DMS114 treated with DMSO at 0.1 percent for 48 hours (cell line): ENCODE measurements around the gene COL16A1.
A peak's percentile ranks its signal among the peaks of the same experiment; 100 is the strongest.

Source experiments
- DNase-seq: peaks from one replicate; lab custom pipeline; 2025; ENCODE audit not compliant: unreplicated experiment; lab: John Stamatoyannopoulos, UW

Gene COL16A1

GRCh38 chr1:31703431-31704270 lies at the start of gene COL16A1:
COL16A1 (minus strand) TSS chr1:31704017; CDS start chr1:31702193, 1,824 bp downstream.
- no peak for DNase-seq

GRCh38 chr1:31752952-31753475 lies 49.2 kb upstream of the COL16A1 start:
- DNase-seq = no peak

GRCh38 chr1:31752258-31752657 lies 48.4 kb upstream of the COL16A1 start:
- DNase-seq = no peak

- no peak for DNase-seq
These were observed 48.0 kb upstream of the COL16A1 start for GRCh38 chr1:31751822-31752241.

- no peak for DNase-seq
These were observed 47.2 kb upstream of the COL16A1 start for GRCh38 chr1:31750858-31751510.

GRCh38 chr1:31749785-31750735 lies 46.2 kb upstream of the COL16A1 start:
- no peak for DNase-seq

GRCh38 chr1:31748365-31748764 lies 44.5 kb upstream of the COL16A1 start:
- no peak for DNase-seq

GRCh38 chr1:31747304-31747703 lies 43.5 kb upstream of the COL16A1 start:
- DNase-seq = no peak

- no peak for DNase-seq
These were observed 42.9 kb upstream of the COL16A1 start for GRCh38 chr1:31746687-31747086.

GRCh38 chr1:31745946-31746670 lies 42.3 kb upstream of the COL16A1 start:
- no peak for DNase-seq

- peak; percentile 11 for DNase-seq
These were observed 41.5 kb upstream of the COL16A1 start for GRCh38 chr1:31745096-31745945.

- DNase-seq = no peak
These were observed 40.5 kb upstream of the COL16A1 start for GRCh38 chr1:31744165-31744888.

- no peak for DNase-seq
These were observed 38.8 kb upstream of the COL16A1 start for GRCh38 chr1:31742462-31743212.

GRCh38 chr1:31739346-31739745 lies 35.5 kb upstream of the COL16A1 start:
- DNase-seq = no peak

- DNase-seq = no peak
These were observed 32.9 kb upstream of the COL16A1 start for GRCh38 chr1:31736675-31737074.

GRCh38 chr1:31735571-31735970 lies 31.8 kb upstream of the COL16A1 start:
- DNase-seq = no peak

- DNase-seq = no peak
These were observed 30.8 kb upstream of the COL16A1 start for GRCh38 chr1:31734582-31735107.
